GM12873 (cell line): ENCODE data around the gene SAP30BP.

ENCODE experiments used
- CTCF ChIP-seq: IDR thresholded peaks from 2 replicates; pipeline ENCODE4 v1.5.1; 2012; ENCODE audit warnings: low read depth, mild to moderate bottlenecking, moderate library complexity, low read length, control low read depth; ENCODE audit not compliant: insufficient read depth; ENCODE audit errors: missing control alignments

The SAP30BP gene

GRCh38 chr17:75736173-75736835, 69.2 kb downstream of the SAP30BP start:
- no peak for TF ChIP-seq CTCF

GRCh38 chr17:75737133-75737962, 70.2 kb downstream of the SAP30BP start:
- TF ChIP-seq CTCF = no peak

GRCh38 chr17:75738218-75738802, 71.2 kb downstream of the SAP30BP start:
- TF ChIP-seq CTCF = no peak

GRCh38 chr17:75739174-75739573, 72.0 kb downstream of the SAP30BP start:
- no peak for TF ChIP-seq CTCF

- no peak for TF ChIP-seq CTCF
Measured at GRCh38 chr17:75739801-75740200, 72.7 kb downstream of the SAP30BP start.

- TF ChIP-seq CTCF = no peak
Measured at GRCh38 chr17:75740215-75740614, 73.1 kb downstream of the SAP30BP start.

GRCh38 chr17:75740631-75741077, 73.5 kb downstream of the SAP30BP start:
- TF ChIP-seq CTCF = no peak
